GM12891 (cell line): ENCODE measurements around the gene APBB1IP.
A peak's percentile ranks its signal among the peaks of the same experiment; 100 is the strongest.
"Not testable (repeated sequence)": the region's sequence is repeated elsewhere in the genome, so short reads cannot be mapped to it uniquely, and the experiment has no call there.

Experiments
- DNase-seq: peaks from one replicate; pipeline ENCODE4 v3.0.0; 2011; ENCODE audit warnings: low spot score; ENCODE audit not compliant: insufficient read length
- FAIRE-seq: peaks from 2 replicates; lab custom pipeline; 2011; peaks lifted over from hg19 to GRCh38; lab: Jason Lieb, UNC
- PAX5 ChIP-seq: IDR thresholded peaks from 2 replicates; pipeline ENCODE4 v1.6.1; 2011; ENCODE audit warnings: low read length, moderate library complexity, mild to moderate bottlenecking; ENCODE audit not compliant: insufficient read depth, severe bottlenecking
- POLR2A ChIP-seq: IDR thresholded peaks from 2 replicates; pipeline ENCODE4 v1.6.1; 2011; ENCODE audit warnings: low read depth, low read length, control low read depth
- POLR2AphosphoS5 ChIP-seq: IDR thresholded peaks from 2 replicates; pipeline ENCODE4 v1.6.1; 2011; ENCODE audit warnings: low read depth, low read length, control low read depth
- POU2F2 ChIP-seq: IDR thresholded peaks from 2 replicates; pipeline ENCODE4 v1.6.1; 2011; ENCODE audit warnings: low read depth, mild to moderate bottlenecking, control low read depth, low read length, moderate library complexity
- SPI1 ChIP-seq: IDR thresholded peaks from 2 replicates; pipeline ENCODE4 v1.6.1; 2011; ENCODE audit warnings: low read depth, low read length, control low read depth
- TAF1 ChIP-seq: IDR thresholded peaks from 2 replicates; pipeline ENCODE4 v1.6.1; 2011; ENCODE audit warnings: low read depth, low read length, control low read depth

APBB1IP gene

GRCh38 chr10:26472492-26472778 lies 34.3 kb downstream of the APBB1IP start:
- peak; percentile 54 for FAIRE-seq
- TF ChIP-seq SPI1 = no peak
- TF ChIP-seq POLR2A = no peak
- TF ChIP-seq PAX5 = no peak
- no peak for TF ChIP-seq POLR2AphosphoS5
- TF ChIP-seq TAF1 = no peak
- no peak for TF ChIP-seq POU2F2
- DNase-seq = no peak

GRCh38 chr10:26474026-26474425 lies 35.9 kb downstream of the APBB1IP start:
- TF ChIP-seq TAF1 (no peak), POLR2AphosphoS5 (no peak), PAX5 (no peak), POU2F2 (no peak), SPI1 (no peak), POLR2A (no peak)
- DNase-seq = no peak
- peak; percentile 77 for FAIRE-seq

GRCh38 chr10:26474845-26475244 lies 36.7 kb downstream of the APBB1IP start:
- not testable (repeated sequence) for FAIRE-seq, DNase-seq

- no peak for TF ChIP-seq POU2F2
- no peak for TF ChIP-seq TAF1
- no peak for TF ChIP-seq POLR2AphosphoS5
- no peak for TF ChIP-seq POLR2A
- no peak for TF ChIP-seq SPI1
- no peak for TF ChIP-seq PAX5
- DNase-seq (no peak), FAIRE-seq (no peak)
These were observed 37.2 kb downstream of the APBB1IP start for GRCh38 chr10:26475386-26475785.

GRCh38 chr10:26477501-26477900 lies 39.4 kb downstream of the APBB1IP start:
- no peak for FAIRE-seq
- TF ChIP-seq SPI1 (no peak), PAX5 (no peak), POU2F2 (no peak), TAF1 (no peak), POLR2A (no peak), POLR2AphosphoS5 (no peak)
- no peak for DNase-seq

- no peak for DNase-seq
- no peak for FAIRE-seq
- TF ChIP-seq POLR2A (no peak), TAF1 (no peak), POLR2AphosphoS5 (no peak), POU2F2 (no peak), PAX5 (no peak), SPI1 (no peak)
These were observed 39.9 kb downstream of the APBB1IP start for GRCh38 chr10:26478061-26478460.

GRCh38 chr10:26479766-26480492 lies 41.8 kb downstream of the APBB1IP start:
- peak; percentile 23; the same call in 1 of the 2 replicates for TF ChIP-seq SPI1
- no peak for TF ChIP-seq PAX5
- TF ChIP-seq TAF1 = no peak
- TF ChIP-seq POLR2AphosphoS5 = no peak
- FAIRE-seq = peak; percentile 77
- DNase-seq = no peak

GRCh38 chr10:26481315-26481692 lies 43.2 kb downstream of the APBB1IP start:
- no peak for DNase-seq
- FAIRE-seq = no peak
- TF ChIP-seq POLR2AphosphoS5 (no peak), POLR2A (no peak)

GRCh38 chr10:26481914-26482550 lies 43.9 kb downstream of the APBB1IP start:
- DNase-seq (no peak), FAIRE-seq (peak; percentile 87)
- no peak for TF ChIP-seq TAF1
- no peak for TF ChIP-seq POLR2AphosphoS5
- peak; percentile 89 for TF ChIP-seq SPI1
- no peak for TF ChIP-seq POU2F2
- no peak for TF ChIP-seq PAX5

- FAIRE-seq (peak; percentile 68), DNase-seq (no peak)
- no peak for TF ChIP-seq PAX5
- no peak for TF ChIP-seq TAF1
- TF ChIP-seq SPI1 = no peak
- TF ChIP-seq POU2F2 = no peak
- no peak for TF ChIP-seq POLR2A
- TF ChIP-seq POLR2AphosphoS5 = no peak
These were observed 45.4 kb downstream of the APBB1IP start for GRCh38 chr10:26483554-26483953.
